22Rv1 (cell line): ENCODE data around the gene CHD2.

Source experiments
- CTCF ChIP-seq: fragments of 450-650 bp; IDR thresholded peaks from 2 replicates; pipeline ENCODE4 v1.5.1; 2017; ENCODE audit warnings: mild to moderate bottlenecking
- ZFX ChIP-seq: fragments of 450-650 bp; IDR thresholded peaks from 2 replicates; pipeline ENCODE4 v1.6.1; 2017; ENCODE audit warnings: antibody characterized with exemption, borderline replicate concordance

- no peak for TF ChIP-seq CTCF
- TF ChIP-seq ZFX: no peak
These were observed 1.9 kb downstream of the CHD2 start for GRCh38 chr15:92901995-92902394.
